AG09319 (cell line): ENCODE measurements around the gene HS6ST3.

ENCODE experiments used
- DNase-seq: peaks from one replicate; pipeline ENCODE4 v3.0.0-alpha.2; 2010; ENCODE audit warnings: low read depth; ENCODE audit errors: extremely low read depth
- TF ChIP-seq, protein P1 (sequence below): IDR thresholded peaks from 2 replicates; pipeline ENCODE4 v1.5.1; 2011; ENCODE audit warnings: low read depth, mild to moderate bottlenecking, inconsistent platforms, low read length, moderate library complexity

HS6ST3 gene

DNA sequence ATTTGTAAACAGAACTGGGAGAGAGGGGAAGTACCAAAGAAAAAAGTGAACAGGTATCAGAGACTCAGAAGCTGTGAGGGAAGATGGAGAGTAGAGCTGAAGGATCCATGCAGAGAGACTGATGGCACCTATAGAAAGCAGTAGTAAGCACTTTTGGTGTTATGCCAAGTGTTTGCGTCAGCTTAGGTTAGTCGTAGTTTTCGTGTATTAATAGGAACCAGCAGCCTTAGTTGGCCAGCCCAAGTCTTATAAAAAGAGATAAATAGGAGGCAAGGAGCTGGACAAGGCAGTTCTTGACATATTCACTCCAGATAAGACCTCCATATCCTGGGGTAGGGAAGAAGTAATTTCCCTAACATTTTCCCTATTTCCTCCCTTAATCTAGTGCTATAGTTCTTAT, 690.2 kb downstream of the HS6ST3 start:
- no peak for DNase-seq
- TF ChIP-seq, protein P1, sequence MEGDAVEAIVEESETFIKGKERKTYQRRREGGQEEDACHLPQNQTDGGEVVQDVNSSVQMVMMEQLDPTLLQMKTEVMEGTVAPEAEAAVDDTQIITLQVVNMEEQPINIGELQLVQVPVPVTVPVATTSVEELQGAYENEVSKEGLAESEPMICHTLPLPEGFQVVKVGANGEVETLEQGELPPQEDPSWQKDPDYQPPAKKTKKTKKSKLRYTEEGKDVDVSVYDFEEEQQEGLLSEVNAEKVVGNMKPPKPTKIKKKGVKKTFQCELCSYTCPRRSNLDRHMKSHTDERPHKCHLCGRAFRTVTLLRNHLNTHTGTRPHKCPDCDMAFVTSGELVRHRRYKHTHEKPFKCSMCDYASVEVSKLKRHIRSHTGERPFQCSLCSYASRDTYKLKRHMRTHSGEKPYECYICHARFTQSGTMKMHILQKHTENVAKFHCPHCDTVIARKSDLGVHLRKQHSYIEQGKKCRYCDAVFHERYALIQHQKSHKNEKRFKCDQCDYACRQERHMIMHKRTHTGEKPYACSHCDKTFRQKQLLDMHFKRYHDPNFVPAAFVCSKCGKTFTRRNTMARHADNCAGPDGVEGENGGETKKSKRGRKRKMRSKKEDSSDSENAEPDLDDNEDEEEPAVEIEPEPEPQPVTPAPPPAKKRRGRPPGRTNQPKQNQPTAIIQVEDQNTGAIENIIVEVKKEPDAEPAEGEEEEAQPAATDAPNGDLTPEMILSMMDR = no peak

DNA sequence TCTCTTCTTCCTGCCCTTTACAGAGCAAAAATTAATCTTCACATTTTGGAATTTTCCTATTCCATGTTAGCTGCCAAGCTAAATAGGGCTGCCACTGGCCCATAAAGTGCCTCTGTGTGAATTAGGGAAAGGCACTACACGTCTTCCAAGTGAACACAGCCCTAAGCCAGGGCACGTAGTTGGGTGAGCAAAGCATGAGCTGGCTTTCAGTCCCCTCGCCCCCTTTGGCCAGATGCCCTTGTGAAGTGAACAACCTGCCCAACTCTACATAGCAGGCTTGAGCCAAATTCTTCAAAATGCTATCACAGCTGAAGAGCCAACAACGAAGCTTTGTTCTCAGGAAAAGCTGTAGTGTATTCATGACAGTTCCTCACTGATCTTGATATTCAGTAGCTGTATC, 691.2 kb downstream of the HS6ST3 start:
- DNase-seq = no peak
- TF ChIP-seq, protein P1 = no peak

DNA sequence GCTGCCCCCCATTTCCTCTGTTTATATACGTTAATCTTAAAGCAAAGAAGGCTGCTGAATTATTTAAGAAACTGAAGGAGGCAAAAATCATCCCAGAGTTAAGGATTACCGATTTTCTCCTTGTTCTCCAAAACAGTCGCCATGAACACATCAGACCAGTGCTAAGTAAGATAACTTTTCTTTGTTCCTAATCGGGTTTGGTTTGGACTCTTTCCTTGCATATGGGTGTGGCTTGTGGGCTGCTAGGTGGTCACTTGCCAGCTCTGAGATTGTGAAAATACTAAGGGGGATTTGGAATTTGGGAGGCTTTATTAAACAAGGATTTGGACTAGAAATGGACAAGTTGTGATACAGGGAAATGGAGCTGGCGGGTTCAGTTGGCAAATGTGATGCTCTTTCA, 692.3 kb downstream of the HS6ST3 start:
- TF ChIP-seq, protein P1 = no peak
- no peak for DNase-seq

DNA sequence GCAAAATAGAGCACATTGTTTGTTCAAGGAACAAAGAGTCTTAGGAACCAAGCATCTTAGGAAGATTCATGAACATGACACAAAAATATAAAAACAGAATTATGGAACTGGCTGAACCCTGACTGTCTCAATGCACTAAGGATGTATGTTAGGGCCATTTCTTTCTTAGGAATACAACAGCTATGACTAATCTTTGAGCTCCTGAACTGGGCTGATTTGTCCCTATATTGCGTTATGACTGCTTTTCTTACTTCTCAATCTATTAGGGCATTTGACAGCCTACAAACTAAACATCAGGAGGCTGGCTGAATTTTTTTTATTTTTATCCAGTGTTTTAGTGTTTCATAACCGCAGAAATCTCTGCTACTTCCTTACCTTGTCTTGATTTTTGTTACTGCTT, 693.1 kb downstream of the HS6ST3 start:
- TF ChIP-seq, protein P1 = no peak
- no peak for DNase-seq

DNA sequence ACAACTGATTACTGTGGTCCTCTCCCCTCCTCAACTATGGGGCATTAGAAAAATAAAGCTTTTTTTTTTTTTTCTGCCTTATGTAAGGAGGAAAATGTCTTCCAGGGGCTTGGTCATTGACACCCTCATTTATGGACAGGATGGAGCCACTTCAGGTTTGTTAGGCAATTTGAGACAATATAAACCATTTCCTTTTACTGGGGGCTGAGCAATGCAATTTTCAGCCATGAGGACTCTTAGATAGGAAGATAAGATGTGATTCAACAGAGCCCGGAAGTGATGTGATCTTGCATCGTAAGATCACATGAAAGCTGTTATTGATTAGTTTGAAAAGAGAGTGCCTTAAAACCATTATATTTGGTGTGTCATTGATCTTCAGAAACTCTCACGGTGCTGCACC, 693.6 kb downstream of the HS6ST3 start:
- no peak for DNase-seq
- TF ChIP-seq, protein P1 = no peak

DNA sequence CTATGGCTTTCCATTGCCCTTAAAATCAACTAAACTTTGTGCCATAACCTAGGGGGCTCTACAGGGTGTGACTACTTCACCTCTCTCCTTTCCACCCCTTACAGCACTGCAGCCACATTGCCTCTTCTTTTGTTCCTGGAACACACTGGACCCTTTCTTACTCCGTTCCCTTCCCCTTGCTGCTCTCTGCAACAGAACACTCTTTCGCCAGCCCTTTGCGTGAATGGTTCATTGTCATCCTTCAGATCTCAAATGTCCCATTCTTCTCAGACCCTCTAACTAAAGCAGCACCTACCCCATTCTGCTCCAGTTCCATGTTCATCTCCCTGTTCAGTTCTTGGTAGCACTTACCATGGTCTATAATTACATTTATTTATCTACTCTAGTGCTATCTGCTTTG, 696.1 kb downstream of the HS6ST3 start:
- TF ChIP-seq, protein P1 = no peak
- no peak for DNase-seq

DNA sequence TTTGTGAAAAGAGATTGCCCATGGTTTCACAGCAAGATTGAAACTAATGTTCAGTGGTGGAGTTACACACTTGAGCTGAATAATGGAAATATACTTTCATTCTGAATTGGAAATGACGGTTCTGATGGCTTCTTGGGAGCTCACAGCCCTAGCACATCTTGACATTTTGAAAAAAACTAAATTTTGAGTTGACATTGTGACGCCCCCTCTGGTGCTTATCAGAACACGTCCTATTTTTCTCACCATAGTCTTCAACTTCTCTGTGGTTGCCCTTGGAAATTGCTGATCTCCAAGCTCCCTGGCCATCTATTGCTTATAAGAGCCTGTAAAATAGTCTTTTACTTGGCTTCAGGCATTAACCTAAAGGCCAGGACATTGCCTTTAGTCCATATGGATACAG, 702.3 kb downstream of the HS6ST3 start:
- DNase-seq = no peak
- TF ChIP-seq, protein P1 = no peak
